ENCODE data around the gene TPP2.

TPP2 gene

DNA sequence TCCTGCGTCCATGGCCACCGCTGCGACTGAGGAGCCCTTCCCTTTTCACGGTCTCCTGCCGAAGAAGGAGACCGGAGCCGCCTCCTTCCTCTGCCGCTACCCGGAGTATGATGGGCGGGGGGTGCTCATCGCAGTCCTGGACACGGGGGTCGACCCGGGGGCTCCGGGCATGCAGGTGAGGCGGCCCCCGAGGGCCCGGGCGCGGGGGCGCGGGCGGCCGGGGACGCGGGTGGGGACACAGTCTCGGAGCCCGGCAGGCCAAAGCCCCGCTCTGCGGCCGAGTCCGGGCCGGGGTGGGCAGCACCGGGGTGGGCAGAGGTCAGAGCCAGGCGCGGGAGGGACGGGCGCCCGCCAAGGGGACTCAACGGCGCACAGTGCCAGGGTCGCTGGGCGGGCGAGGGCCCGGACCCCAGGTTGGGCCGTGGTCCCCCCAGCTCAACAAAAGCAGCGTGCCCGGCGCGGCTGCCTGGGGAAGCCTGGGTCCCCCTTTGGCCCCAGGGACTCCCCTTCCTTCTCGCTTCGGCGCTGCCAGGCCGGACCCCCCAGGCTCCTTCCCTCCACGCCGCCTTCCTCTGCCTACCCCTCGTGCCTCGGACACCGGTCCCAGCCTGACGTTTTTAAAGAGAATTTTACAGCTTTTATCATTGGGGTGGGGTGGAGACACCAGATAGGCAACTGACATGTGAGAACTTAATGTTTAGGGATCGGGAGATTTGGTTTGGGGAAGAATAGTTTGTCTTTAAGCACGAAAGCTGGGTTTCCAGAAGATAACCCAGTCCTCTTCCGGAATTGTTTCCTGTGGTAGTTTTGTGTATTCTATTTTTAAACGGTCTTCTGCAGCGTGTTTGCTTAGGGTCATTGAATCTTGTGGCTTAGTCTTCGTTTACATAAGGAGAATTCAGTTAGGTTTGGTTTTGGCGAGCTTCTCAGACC is 509 bp downstream of the TPP2 start:
- peak; percentile 3 to 12 for DNase-seq

DNA sequence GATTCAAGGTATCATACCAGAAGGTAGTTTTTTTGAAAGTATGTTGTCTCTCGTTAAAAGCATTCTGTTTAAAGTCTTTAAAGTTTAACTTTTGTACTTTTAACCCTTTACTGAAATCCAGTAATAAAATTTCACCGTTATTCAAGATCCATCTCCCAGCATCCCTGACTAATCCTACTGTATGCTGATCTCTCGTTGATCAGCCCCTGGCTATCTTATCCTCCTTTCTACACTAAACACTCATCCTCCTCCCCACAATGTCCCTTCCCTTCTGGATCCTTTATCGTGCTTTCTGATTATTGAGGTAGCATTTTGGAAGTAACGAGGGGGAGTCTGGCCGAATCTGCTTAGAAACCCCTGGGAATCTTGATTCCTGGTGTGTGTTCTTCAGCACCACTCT is 1.3 kb downstream of the TPP2 start:
- DNase-seq = no peak

DNA sequence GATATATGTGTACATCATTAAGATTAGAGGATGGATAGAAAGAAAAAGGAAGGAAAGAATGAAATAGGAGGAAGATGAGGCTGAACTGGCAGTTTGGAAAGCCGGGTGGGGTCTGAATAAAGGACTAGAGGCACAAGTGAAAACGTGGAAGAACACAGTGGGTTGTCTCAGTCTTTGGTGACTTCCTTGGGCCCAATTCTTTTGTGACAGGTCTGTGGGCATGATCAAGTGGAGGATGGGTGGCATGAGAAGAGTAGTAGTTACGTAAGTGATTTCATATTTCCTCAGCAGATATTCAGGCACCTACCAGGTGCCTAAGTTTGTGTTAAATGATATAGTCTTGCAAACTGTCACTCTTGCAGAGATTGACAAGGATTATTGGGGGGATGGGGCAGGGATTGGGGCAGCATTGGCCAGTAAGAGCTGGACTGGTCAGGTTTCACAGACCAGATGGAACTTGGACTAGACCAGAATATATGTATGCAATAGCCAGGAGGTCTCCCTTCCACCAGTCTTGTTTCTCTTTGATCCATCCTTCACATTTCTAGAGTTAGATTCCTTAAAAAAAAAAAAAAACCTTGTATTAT is 2.7 kb downstream of the TPP2 start:
- no peak for DNase-seq

DNA sequence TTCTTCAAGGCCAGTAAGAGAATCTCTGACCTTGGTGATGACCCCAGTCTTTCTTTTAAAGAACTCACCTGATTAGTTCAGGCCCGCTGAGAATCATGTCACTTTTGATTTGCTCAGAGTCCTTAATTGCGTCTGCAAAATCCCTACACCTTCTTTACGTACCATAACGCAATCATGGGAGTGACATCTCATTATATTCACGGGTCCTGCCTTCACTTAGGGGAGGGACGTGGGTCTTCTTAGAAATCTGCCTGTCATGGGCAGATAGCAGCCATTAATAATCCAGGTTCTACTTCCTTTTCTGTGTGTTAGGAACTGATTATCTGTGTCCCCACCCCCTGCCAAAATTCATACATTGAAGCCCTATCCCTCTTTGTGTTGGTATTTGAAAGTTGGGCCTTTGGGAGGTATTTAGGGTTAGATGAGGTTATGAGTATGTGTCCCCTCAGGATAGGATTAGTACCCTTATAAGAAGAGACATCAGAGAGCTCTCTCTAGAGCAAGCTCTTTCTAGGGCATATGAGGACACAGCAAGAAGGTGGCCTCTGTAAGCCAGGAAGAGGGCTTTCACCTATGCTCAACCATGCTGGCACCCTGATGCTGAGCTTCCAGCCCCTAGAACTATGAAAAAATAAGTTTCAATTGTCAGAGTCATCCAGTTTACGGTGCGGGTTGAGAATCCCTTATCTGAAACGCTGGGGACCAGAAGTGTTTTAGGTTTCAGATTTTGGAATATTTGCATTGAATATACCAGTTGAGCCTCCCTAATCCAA is 9.9 kb downstream of the TPP2 start:
- no peak for DNase-seq

DNA sequence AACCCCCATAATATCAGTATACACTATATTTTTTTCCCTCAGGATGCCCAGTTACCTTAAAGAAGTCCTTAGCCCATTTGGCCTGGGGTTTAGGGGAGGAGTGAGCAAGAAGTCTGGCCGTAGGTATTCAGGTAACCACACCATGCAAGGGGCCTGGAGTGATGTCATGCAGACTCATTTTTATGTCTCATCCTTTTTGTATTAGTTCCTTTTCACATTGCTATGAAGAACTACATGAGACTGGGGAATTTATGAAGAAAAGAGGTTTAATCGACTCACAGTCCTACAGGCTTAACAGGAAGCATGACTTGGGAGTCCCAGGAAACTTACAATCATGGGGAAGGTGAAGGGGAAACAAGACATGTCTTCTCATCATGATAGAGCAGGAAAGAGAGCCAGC is 12.2 kb downstream of the TPP2 start:
- DNase-seq = no peak

DNA sequence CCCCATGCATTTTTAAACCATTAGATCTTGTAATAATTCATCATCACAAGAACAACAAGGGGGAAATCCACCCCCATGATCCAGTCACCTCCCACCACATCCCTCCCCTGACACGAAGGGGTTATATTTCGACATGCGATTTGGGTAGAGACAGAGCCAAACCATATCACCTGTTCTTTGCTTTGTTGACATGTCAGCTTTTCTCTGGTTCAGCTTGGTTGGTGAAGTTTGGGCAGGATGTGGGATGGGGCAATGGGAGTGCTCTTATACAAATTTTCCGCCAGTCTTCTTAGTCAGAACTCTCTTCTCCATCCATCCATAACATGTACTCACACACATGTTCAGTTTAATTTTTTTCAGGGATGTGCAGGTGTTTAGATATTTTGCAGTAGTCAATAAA is 12.9 kb downstream of the TPP2 start:
- no peak for DNase-seq

DNA sequence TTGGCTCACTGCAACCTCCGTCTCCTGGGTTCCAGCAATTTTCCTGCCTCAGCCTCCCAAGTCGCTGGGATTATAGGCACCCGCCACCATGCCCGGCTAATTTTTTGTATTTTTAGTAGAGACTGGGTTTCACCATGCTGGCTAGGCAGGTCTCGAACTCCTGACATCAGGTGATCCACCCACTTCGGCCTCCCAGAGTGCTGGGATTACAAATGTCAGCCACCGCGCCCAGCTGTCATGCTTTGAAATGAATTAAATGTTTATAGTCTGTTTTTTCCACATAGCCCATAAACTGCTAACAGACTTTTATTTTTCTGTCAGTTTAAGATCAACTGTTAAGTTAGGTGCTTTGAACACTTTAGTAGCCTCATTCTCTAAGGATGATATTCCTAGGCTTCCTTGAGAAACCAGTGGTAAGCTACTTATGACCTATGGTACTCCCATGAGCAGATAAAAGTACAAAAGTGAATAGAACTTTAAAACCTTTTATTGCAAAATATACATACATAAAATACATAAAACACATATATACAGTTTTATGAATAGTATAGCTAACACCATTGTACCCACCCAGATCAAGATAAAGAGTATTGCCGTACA is 13.6 kb downstream of the TPP2 start:
- no peak for DNase-seq

DNA sequence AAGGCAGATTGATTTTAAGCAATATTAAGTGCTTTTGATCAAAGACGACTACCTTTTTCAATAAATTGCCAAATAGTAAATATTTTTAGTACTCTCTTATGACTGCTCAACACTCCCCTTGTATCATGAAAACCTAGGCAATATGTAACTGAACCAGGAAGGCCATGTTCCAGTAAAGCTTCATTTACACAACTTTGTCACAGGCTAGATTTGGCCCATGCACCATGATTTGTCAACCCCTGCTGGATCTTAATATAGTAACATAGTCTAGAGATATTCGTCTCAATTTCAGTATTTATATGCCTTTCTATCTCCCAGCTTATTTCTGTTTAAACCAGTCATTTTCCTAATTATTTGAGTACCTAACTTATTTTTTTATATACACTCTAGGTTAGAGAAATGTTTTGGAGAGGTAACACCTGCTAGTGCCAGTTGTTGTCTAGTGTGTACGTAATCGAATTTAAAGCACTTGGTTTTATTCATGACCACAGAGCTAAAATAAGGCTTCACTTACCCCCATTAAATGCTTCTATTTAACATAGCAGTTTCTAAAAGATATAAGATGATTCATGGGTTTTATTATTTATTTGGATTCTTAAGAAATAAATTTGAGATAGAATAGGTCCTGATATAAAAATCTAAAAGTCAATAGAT is 21.0 kb downstream of the TPP2 start:
- no peak for DNase-seq

DNA sequence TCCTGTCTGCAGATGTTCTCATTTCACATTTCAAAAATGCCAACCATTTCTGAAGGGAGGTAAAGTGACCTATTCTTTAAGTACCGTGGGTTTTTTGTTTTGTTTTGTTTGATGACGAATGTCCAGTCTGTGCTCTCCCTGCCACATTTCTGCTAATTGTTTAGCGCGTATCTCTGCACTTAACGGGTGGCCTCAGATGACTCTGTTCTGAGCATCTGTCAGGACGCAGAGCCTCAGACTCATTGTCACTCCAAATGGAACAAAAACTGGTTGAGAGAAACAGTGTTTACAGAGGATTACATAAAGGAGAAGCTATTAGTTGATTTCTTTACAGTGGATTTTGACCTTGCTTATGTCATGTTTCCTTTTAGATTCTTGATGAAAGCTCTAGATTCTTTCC is 23.7 kb downstream of the TPP2 start:
- DNase-seq = no peak

DNA sequence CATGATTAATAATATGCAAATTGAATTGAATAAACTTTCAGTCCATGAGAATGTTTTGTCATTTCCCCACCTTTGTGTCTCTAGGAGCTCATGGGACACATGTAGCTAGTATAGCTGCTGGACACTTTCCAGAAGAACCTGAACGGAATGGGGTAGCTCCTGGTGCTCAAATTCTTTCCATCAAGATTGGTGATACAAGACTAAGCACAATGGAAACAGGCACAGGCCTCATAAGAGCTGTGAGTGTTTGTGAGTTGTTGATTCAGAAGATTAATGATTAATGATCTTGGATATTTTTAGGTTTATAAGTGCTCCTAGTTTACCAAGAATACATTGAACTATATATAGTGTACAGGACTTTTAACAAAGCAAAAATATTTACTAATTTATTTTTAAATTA is 30.1 kb downstream of the TPP2 start:
- no peak for DNase-seq

DNA sequence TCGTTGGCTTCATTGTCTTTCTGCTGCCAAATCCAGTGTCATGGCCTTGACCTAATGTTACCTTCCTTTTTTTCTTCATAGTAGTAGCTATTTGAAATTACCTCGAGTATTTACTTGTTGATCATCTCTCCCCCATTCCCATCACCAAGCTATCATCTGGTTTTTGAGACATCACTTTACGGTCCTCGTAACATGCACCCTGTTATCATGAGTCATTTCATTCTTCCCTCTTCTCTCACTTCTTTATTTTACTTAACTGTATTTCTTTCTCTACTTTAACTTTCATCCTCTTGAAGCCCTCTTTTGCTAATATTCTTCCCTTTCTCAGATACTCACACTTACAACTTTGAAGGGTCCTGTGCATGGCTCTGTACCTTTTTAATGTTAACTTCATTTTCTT is 31.8 kb downstream of the TPP2 start:
- no peak for DNase-seq

DNA sequence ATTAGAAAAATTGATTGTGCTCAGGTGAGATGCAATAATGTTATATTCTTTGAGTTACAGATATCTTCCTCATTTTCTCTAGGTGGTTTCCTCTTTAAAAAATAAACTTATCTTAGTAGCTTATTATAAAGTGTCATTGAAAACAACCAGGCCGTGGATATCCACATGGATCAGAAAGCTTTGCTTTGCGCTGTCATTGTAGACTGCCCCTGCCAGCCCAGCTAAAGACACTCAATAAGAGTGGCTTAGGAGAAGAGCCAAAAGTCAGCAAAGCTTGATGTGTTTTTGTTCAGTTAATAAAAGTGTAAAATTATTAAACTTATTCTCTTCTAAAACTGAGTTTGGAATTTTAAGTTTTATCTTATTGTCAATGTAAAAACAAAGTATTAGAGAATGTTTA is 34.4 kb downstream of the TPP2 start:
- no peak for DNase-seq

DNA sequence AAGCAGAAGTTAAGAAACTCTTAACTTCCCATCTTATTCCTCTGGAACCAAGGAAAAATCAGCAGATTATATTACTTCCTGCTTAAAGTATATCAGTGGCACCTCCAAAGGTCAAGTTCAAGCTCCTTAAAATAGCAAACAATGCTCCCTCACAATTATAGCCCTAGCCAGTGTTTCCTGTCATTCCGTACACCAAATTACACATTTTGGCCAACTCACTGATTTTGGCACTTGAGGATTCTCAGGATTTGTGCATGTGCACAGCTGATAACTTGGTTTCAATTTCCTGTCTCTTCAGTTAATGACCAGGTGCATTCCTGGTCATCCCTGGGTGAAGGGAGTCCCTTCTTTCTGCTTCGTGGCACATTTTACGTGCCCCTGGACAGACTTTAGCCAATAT is 42.0 kb downstream of the TPP2 start:
- no peak for DNase-seq

DNA sequence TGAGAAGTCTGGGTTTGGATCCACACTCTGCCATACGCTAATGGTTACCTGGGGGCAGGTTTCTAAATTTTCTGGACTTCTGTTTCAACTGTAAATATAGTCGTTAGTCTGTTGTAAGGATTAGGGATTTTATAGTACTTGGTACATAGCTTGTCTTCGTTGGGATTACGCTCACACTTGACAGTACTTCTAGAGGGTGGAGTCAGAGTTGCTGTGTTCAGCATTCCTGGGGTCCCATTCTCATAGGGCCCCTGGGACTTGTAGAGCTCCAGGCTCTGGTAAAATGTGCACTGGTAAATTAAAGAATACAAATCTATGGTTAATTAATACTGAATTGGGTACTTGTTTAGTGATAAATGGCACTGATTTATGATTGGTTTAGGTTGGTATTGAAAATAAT is 45.2 kb downstream of the TPP2 start:
- DNase-seq = no peak

DNA sequence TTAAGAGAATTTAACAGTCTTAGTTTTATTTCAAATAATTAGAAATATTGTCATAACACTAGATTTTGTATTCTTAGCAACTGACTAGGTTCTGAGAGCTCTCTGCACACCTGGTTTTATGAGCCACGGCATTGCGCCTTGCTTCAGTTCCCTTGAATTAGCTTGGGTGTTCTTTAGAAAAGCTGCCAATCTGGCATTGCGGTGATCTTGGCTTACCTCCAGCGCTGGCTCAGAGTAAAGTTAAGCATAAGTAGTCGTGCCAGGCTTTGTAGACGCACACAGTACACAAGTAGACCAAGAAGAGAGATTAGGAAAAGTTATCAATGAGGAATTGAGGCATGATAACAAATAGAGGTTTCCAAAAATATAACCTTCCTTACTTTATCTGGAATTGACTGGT is 45.7 kb downstream of the TPP2 start:
- DNase-seq = no peak

DNA sequence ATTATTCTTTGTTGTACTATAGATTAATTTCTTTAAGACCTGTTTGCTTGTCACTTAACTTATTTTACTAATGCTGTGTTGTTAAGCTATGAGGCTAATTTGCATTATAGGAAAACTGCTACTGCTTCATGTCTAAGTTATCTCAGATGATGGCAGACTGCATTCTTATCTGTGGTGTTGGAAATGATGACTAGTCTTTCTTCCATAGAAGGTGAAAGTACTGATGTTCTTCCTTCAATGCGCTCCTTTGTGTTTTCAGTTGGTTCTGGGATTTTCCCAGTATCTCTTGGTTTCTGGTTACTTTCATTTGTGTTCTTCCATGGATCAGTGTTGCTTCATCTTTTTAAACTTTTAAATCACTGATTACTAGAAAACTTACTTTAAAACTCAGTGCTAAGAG is 46.9 kb downstream of the TPP2 start:
- no peak for DNase-seq

DNA sequence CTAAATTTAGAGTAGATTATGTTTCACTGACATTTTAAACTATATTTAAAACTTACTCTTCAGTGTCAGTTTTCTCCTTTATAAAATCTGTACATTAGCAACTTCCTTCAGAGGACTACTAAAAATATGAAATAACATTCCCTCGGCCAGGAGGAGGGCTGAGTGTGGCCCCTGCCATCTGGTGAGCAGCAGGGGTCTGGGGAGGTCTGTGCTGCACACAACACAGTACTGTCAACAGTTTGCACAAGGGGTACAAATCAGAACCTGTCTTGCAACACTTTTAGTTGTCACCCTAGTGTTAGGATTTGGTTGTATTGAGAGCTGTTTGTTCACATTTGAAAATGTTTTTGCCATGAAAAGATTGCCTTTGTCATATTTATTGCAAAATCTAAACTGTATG is 48.9 kb downstream of the TPP2 start:
- DNase-seq = no peak

DNA sequence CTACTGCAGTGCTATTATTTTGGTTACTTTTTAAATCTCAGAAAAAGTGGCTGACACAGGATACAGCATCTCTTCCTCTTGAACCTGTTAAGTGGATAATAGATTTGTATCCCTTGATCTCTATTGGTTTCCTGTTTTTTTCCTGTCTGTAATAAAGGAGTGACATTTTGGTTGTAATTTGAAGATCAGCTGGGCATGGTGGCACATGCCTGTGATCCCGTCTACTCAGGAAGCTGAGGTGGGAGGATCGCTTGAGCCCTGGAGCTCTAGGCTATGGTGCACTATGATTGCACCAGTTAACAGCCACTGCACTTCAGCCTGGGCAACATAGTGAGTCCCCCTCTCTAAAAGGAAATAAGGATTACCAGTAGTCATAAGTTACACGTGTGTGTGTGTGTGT is 51.3 kb downstream of the TPP2 start:
- DNase-seq = no peak

DNA sequence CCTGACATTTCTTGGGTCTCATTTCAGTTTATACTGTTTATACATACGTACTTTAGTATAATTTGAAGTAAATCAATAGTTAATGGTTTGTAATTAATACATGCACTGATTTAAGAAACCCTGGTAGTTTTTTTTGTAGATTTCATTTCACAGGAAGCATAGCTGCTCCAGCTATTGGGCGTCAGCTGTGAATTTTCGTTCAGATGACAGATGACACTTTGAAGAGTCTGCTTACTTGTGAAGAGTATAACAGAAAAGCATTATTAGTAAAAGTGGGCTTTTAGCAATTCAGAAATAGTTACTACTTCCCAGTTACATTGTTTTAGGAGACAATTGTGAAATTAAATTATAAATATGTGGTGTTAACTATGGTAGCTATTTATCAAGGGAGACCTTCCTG is 53.7 kb downstream of the TPP2 start:
- DNase-seq = no peak

DNA sequence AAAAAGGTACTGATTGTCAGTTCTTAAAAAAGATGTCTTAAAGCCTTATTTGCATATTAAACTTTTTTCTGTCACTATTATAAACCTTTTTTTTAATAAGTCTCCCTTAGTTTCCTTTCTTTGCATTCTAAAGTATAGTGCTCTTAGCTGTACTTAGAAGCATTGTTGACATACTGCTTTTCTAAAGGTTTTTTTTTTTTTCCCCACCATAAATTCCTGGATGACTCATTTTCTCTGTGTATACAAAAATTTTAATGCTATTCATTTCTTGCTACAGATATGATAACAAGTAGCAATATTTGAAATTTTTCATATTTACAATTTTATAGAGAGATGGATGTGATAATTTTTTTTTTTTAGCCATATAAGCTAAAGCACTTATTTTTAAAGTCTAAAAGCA is 54.6 kb downstream of the TPP2 start:
- DNase-seq = no peak

DNA sequence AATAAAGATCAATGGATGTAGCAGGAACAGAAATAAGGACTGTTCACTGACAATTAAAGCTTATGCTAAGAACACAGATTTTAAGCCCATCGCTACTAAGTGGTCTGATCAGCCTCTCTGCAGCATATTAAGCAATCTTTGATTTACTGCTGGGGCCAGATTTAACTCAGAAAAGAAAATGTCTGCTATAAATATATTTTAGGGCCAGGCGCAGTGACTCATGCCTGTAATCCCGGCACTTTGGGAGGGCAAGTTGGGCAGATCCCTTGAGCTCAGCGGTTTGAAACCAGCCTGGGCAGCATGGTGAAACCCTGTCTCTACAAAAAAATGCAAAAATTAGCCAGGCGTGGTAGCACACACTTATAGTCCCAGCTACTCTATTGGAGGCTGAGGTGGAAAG is 55.1 kb downstream of the TPP2 start:
- no peak for DNase-seq

DNA sequence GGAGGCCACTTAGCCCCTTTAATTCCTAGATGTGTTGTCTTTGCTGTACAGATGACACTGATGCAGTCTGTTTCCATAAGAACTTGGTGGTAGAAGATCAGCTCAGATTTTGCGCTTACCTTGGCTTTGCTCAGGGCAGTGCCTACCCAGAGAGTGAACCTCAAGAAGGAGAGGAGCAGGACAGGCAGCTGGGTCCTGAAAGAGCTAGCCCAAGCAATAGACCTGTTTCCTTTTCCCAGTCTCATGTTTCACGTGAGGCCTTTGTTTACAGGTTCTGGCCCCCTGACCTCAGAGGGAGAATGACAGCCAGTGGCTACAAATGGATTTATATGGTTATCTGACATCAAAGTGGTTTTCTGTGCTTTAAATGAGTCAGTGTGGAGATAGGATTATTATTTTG is 58.0 kb downstream of the TPP2 start:
- no peak for DNase-seq

DNA sequence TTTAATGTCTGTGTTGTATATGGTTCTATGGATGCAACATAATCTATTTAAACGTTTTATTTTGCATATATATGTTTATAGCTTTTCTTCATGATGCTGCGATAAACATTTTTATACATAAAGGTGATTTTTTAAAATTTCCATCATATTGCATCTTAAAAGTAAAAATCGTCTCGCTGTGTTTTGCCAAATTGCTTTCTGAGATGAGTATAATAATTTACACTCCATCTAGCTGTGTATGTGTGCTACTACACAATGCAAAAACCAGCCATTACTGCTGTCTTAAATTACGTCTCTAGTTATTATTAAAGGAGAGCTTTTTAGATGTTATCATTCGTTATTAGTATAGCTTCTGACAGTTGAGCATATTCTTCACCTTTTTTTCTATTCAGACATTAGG is 60.8 kb downstream of the TPP2 start:
- no peak for DNase-seq

Data from activated CD4-positive, alpha-beta T cell treated with anti-CD3 and anti-CD28 coated beads for 4 hours (primary cell).